Measurements from ENCODE around the gene RAB29. TPM values are rescaled to one million over a fixed set of nuclear protein-coding genes. Genes with fewer than 3 reads are reported as not detected.

RAB29 gene
- polyA plus RNA-seq, 1 of the 3 experiments (the other 2 are of a cell fraction): 9.2 TPM

DNA sequence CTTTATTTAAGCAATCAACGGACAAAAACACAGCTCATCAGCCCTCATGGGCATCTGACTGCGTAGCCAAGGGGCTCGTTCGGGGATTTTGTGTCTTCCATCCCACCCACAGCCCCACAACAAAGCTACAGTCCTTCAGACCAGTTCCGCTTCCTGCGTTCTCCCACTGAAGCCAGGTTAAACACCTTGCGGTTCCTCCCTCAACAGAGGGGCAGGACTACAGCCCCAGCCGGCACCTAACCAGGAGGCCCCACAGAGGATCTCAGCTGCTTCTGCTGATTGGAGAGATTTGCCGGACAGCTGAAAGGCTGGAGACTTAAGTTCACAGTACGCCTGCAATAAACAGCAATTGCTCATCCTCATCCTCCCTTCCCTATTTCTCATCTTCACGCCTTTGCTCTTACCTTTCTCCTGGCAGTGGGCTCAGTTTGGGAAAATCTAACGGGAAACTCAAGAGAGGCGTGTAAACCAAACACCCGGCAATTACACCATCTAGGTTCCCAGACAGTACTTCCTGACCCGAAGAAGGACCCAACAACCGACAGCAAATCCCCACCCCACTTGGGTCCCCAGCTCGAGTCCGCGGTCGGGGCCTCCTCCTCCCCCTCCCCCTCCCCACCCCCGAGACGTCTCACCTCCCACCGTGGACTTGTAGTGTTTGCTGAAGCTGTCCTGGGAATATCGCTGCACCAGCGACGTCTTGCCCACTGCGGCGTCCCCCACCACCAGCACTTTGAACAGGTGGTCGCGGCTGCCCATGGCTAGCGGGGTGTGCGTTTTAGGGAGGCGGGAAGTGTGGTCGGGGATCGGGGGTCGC, 876 bp downstream of the RAB29 start (continued):
- TF ChIP-seq NFIC (IDR thresholded peaks at IDR 0.05; ENCODE audit: borderline replicate concordance) (no peak), TAF1 (IDR thresholded peaks at IDR 0.05; ENCODE audit: borderline replicate concordance, low read depth, low read length) (no peak)

DNA sequence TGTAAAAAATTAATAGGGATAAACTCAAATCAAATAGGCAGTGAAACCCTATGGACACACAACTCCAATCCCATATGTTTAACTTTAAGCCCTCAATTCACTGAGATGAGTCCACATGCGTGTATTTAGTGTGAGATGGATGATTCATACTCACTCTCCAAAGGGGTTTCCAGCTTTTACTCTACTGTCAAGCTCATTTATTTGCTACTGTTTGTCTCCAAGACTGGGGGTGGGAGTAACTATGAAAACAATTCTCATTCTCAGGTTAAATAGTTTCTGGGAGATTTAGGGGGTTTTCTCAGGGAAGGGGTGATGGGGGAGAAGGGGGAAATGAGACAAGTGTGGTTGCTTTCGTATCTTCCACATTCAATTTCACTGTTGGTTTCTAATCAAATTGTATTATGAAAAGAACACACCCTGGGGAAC, 2.7 kb downstream of the RAB29 start:
- H3K9ac ChIP-seq: no peak overlapping the region
- H3K4me3 ChIP-seq (ENCODE audit: low read depth in 2 of 2, low read length in 1 of 2): no peak overlapping the region
- no peak for DNase-seq
- POLR2A ChIA-PET: no interaction called here
- H3K9me2 ChIP-seq: no peaks in the 10 kb centered on the region
- H3K79me2 ChIP-seq (ENCODE audit: insufficient read depth): no peaks in the 10 kb centered on the region
- H3K36me3 ChIP-seq (replicated peaks in 1 of 2; ENCODE audit: control insufficient read depth in 1 of 2, insufficient read depth in 2 of 2, low read length in 1 of 2): peaks cover 0 to 6% of the 10 kb centered on the region in 2 experiments
- TF ChIP-seq ZBTB33 (IDR thresholded peaks at IDR 0.05; ENCODE audit: borderline replicate concordance, low read depth): no peak
- H4K20me1 ChIP-seq (ENCODE audit: insufficient read depth): no peaks in the 10 kb centered on the region
- H3K4me1 ChIP-seq (ENCODE audit: control insufficient read depth in 1 of 2, insufficient read depth in 2 of 2, low read depth in 1 of 2, low read length in 1 of 2): peaks cover 0 to 6% of the 10 kb centered on the region in 2 experiments; a peak in 1 of 4 replicates
- no peaks in the 10 kb centered on the region for H3K9me3 ChIP-seq
- no peaks in the 10 kb centered on the region for H3F3A ChIP-seq (replicated peaks; ENCODE audit: insufficient read depth)
- CTCF ChIA-PET: interaction anchor here (0.6 to 7.8 kb wide), 5 partner anchors 9 to 1258 kb away, joined by 3 to 37 read pairs (median 4); no protein-coding TSS in a partner anchor
- no peaks in the 10 kb centered on the region; the same call in 1 of the 2 replicates for H3K27me3 ChIP-seq (ENCODE audit: insufficient read depth)
- H3K4me2 ChIP-seq: no peak overlapping the region
- WGBS (ENCODE audit: low lambda C conversion rate): 78% methylated on average over 2 of the region's 2 CpGs
- H3K27ac ChIP-seq (ENCODE audit: low read depth in 2 of 2, low read length in 1 of 2): no peak overlapping the region
- H2AFZ ChIP-seq (ENCODE audit: low read depth): no peak overlapping the region

- Histone ChIP-seq H3K4me2 (no peak overlapping the region), H3K4me3 (ENCODE audit: low read depth in 2 of 2, low read length in 1 of 2) (no peak overlapping the region), H3K36me3 (replicated peaks in 1 of 2; ENCODE audit: control insufficient read depth in 1 of 2, insufficient read depth in 2 of 2, low read length in 1 of 2) (peaks cover 0 to 6% of the 10 kb centered on the region in 2 experiments), H3K27ac (ENCODE audit: low read depth in 2 of 2, low read length in 1 of 2) (no peak overlapping the region), H3K79me2 (ENCODE audit: insufficient read depth) (no peaks in the 10 kb centered on the region), H2AFZ (ENCODE audit: low read depth) (no peak overlapping the region), H3F3A (replicated peaks; ENCODE audit: insufficient read depth) (no peaks in the 10 kb centered on the region), H3K9me2 (no peaks in the 10 kb centered on the region), H3K9ac (no peak overlapping the region), H3K9me3 (no peaks in the 10 kb centered on the region), H4K20me1 (ENCODE audit: insufficient read depth) (no peaks in the 10 kb centered on the region), H3K4me1 (ENCODE audit: control insufficient read depth in 1 of 2, insufficient read depth in 2 of 2, low read depth in 1 of 2, low read length in 1 of 2) (peaks cover 0 to 6% of the 10 kb centered on the region in 2 experiments; a peak in 1 of 4 replicates), H3K27me3 (ENCODE audit: insufficient read depth) (no peaks in the 10 kb centered on the region)
- 96% methylated on average over 4 of the region's 4 CpGs for WGBS (ENCODE audit: low lambda C conversion rate)
- DNase-seq: no peak
- ChIA-PET POLR2A (no interaction called here), CTCF (interaction anchor here (1.5 kb wide), 1 partner anchor 179 kb away, joined by 3 read pairs; no protein-coding TSS in a partner anchor)
- no peak for TF ChIP-seq MAX (IDR thresholded peaks at IDR 0.05; ENCODE audit: low read depth)
- TF ChIP-seq TEAD4 (IDR thresholded peaks at IDR 0.05; ENCODE audit: borderline replicate concordance, insufficient read depth): no peak
- no peak for TF ChIP-seq SMC3 (IDR thresholded peaks at IDR 0.05; ENCODE audit: low read depth, low read length)
- no peak for TF ChIP-seq IRF3 (IDR thresholded peaks at IDR 0.05; ENCODE audit: low read depth, low read length)
- TF ChIP-seq REST (IDR thresholded peaks at IDR 0.05; ENCODE audit: low read depth, low read length): no peak
- TF ChIP-seq PBX3 (IDR thresholded peaks at IDR 0.05): no peak
- TF ChIP-seq USF2 (IDR thresholded peaks at IDR 0.05; ENCODE audit: borderline replicate concordance, low read depth, low read length): no peak
- no peak for TF ChIP-seq RFX5 (IDR thresholded peaks at IDR 0.05; ENCODE audit: low read length)
- TF ChIP-seq FOSL2 (IDR thresholded peaks at IDR 0.05; ENCODE audit: borderline replicate concordance, low read depth): no peak
- TF ChIP-seq RXRA (IDR thresholded peaks at IDR 0.05; ENCODE audit: borderline replicate concordance, low read depth): no peak
- TF ChIP-seq TCF12 (IDR thresholded peaks at IDR 0.05): no peak
- no peak for TF ChIP-seq ELF1 (IDR thresholded peaks at IDR 0.05)
These were observed 4.7 kb downstream of the RAB29 start for GRCh38 chr1:205770618-205771017.
